Naive thymus-derived CD8-positive, alpha-beta T cell (primary cell): ENCODE data around the gene ST6GAL1. TPM values are rescaled to one million over a fixed set of nuclear protein-coding genes. Genes with fewer than 3 reads are reported as not detected.
"Not testable (repeated sequence)": the region's sequence is repeated elsewhere in the genome, so short reads cannot be mapped to it uniquely, and the experiment has no call there.

Experiments used
- ATAC-seq, 2 donors: fragments of 150-1000 bp; cut with Tn5 transposase in 1 of 2; sonication (Bioruptor Pico), chemical (Tn5 transposase) in 1 of 2; 1 replicate in 1 of 2; 2 replicates in 1 of 2; pipeline ENCODE4 v1.10.0; 2021; ENCODE audit warnings: mild to moderate bottlenecking in 2 of 2, moderate library complexity in 2 of 2
- POLR2A ChIA-PET: fragments of 350-600 bp; sonication (Branson Sonifier 250); formaldehyde crosslinking; loops from one replicate; lab custom pipeline; 2021; ENCODE audit warnings: antibody characterized with exemption; lab: Charles Lee
- DNase-seq, 10 donors: peaks; one replicate each; pipeline versions ENCODE4 v3.0.0 to v3.0.0-alpha.2; 2020 to 2022
- H3K27ac Mint-ChIP-seq, 10 donors: one replicate each; pipeline ENCODE4 v1.8.0; 2020 to 2022; ENCODE audit warnings: mild to moderate bottlenecking in 10 of 10, mixed read lengths in 10 of 10, moderate library complexity in 4 of 10, inconsistent platforms in 1 of 10
- H3K27me3 Mint-ChIP-seq, 5 donors: one replicate each; pipeline ENCODE4 v1.8.0; 2021 to 2022; ENCODE audit warnings: mixed read lengths in 5 of 5
- H3K36me3 Mint-ChIP-seq, 3 donors: one replicate each; pipeline ENCODE4 v1.8.0; 2020 to 2022; ENCODE audit warnings: mixed read lengths in 3 of 3, mild to moderate bottlenecking in 2 of 3, inconsistent platforms in 1 of 3
- H3K4me1 Mint-ChIP-seq, 4 donors: one replicate each; pipeline ENCODE4 v1.8.0; 2021 to 2022; ENCODE audit warnings: mixed read lengths in 4 of 4
- H3K4me3 Mint-ChIP-seq, 10 donors: one replicate each; pipeline ENCODE4 v1.8.0; 2020 to 2022; ENCODE audit warnings: mild to moderate bottlenecking in 10 of 10, mixed read lengths in 10 of 10, moderate library complexity in 6 of 10, inconsistent platforms in 1 of 10
- H3K9me3 Mint-ChIP-seq, 9 donors: one replicate each; pipeline ENCODE4 v1.8.0; 2020 to 2022; ENCODE audit warnings: mixed read lengths in 9 of 9, mild to moderate bottlenecking in 3 of 9, inconsistent platforms in 1 of 9, moderate library complexity in 1 of 9
- polyA plus RNA-seq, 3 donors: library from polyadenylated mRNA; unstranded; fragments of 300-500 nt; fragmentation: Illumina TruSeq; gene quantifications; one replicate each; pipeline ENCODE4 v1.2.3, GENCODE V29; 2021
- total RNA-seq, 8 experiments: library from RNA in 2 of 8; stranded (reverse) in 2 of 8; gene quantifications; one replicate each; pipeline ENCODE4 v1.2.3 and lab custom pipeline; 2021 to 2026

ST6GAL1 gene
- total and polyA plus RNA-seq, 5 experiments from 2014 or later = 139 to 250 (median 223) TPM

DNA sequence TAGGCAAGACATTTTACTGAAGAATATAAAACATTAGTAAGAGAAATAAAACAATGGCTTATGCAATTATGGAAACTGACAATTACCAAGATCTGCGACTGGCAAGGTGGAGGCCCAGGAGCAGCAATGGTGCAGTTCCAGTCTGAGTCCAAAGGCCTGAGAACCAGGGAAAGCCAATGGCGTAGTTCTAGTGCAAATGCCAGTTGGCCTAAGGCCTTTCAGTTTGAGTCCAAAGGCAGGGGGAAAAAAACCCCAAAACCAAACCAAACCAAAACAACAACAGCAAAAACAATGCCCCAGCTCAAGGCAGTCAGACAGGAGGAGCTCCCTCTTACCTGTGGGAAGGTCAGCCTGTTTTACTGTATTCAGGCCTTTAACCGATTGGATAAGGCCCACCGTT is 72.6 kb downstream of the ST6GAL1 start:
- H3K27me3 Mint-ChIP-seq = no peaks in the 10 kb centered on the region
- no peak overlapping the region for H3K4me3 Mint-ChIP-seq
- ATAC-seq (no peak), DNase-seq (no peak)
- H3K27ac Mint-ChIP-seq = peak overlapping the region in 4 of 10 donors; percentile 60 to 91 (median 88)
- H3K4me1 Mint-ChIP-seq = peaks cover 27 to 90% (median 60%) of the 10 kb centered on the region in 4 donors
- H3K9me3 Mint-ChIP-seq = peaks cover 0 to 21% (median 4%) of the 10 kb centered on the region in 9 donors
- H3K36me3 Mint-ChIP-seq = peaks cover 21 to 33% (median 24%) of the 10 kb centered on the region in 3 donors
- POLR2A ChIA-PET = interaction anchor here (0.9 to 1.2 kb wide), 2 partner anchors 9 to 72 kb away, joined by 3 to 5 read pairs; no protein-coding TSS in a partner anchor

DNA sequence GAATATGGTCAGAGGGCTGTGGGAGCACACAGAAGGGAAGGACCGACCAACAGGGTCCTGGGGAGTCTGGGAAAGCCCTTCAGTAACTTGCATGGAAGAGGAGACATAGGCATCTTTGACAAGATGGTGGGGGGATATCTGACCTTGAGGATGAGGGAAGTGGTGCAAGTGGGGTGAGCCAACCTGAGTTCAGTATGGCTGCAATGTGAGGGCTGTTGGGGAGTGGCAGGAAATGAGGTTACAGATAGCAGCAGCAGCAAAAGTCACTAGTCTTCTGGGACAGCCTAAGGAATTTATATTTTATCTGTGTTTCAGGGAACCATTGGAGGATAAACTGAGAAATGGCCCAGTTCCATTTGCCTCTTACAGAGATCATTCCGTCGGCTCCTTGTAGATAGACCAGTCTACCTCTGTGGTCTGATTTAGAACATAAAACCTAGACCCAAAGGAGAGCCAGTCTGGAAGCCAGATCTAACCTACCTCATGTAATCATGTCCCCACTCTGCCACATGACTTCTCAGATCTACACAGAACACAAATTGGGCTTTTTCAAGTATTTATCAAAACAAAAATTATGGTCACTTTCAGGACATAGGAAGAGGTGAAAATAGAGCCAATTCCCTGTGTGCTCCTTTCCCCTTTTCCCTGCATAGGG is 75.6 kb downstream of the ST6GAL1 start:
- Mint-ChIP-seq H3K9me3 (peaks cover 0 to 25% (median 8%) of the 10 kb centered on the region in 9 donors), H3K4me1 (peaks cover 27 to 83% (median 60%) of the 10 kb centered on the region in 4 donors), H3K36me3 (peaks cover 20 to 36% (median 27%) of the 10 kb centered on the region in 3 donors), H3K4me3 (peak overlapping the region in 9 of 10 donors; percentile 30 to 73 (median 52)), H3K27me3 (no peaks in the 10 kb centered on the region), H3K27ac (peak overlapping the region; percentile 47 to 92 (median 87))
- POLR2A ChIA-PET = interaction anchor here (1.1 kb wide), 1 partner anchor 38 kb away, joined by 3 read pairs; no protein-coding TSS in a partner anchor
- DNase-seq = no peak
- peak; percentile 51 to 67 for ATAC-seq

- POLR2A ChIA-PET = interaction anchor here (0.8 to 1.1 kb wide), 3 partner anchors 19 to 37 kb away, joined by 3 to 5 read pairs (median 4); no protein-coding TSS in a partner anchor
- no peaks in the 10 kb centered on the region for H3K27me3 Mint-ChIP-seq
- DNase-seq (peak in 1 of 10 donors; percentile 47), ATAC-seq (peak; percentile 58 to 67)
- peaks cover 30 to 85% (median 62%) of the 10 kb centered on the region in 4 donors for H3K4me1 Mint-ChIP-seq
- H3K36me3 Mint-ChIP-seq = peaks cover 16 to 34% (median 25%) of the 10 kb centered on the region in 3 donors
- H3K4me3 Mint-ChIP-seq = peak overlapping the region in 9 of 10 donors; percentile 0 to 61 (median 31)
- H3K9me3 Mint-ChIP-seq = peaks cover 0 to 25% (median 8%) of the 10 kb centered on the region in 9 donors
- H3K27ac Mint-ChIP-seq = peak overlapping the region; percentile 41 to 89 (median 70)
These were observed 76.7 kb downstream of the ST6GAL1 start for GRCh38 chr3:187006864-187007630.

GRCh38 chr3:187010382-187010781 is 80.1 kb downstream of the ST6GAL1 start:
- H3K27ac Mint-ChIP-seq = peak overlapping the region in 7 of 10 donors; percentile 15 to 99 (median 63)
- POLR2A ChIA-PET = interaction anchor here (4.5 kb wide), 1 partner anchor 16 kb away, joined by 37 read pairs; no protein-coding TSS in a partner anchor
- DNase-seq, H3K4me3 Mint-ChIP-seq, ATAC-seq, H3K27me3 Mint-ChIP-seq: not testable (repeated sequence)
- peaks cover 29 to 88% (median 65%) of the 10 kb centered on the region in 4 donors for H3K4me1 Mint-ChIP-seq
- H3K9me3 Mint-ChIP-seq = peaks cover 0 to 20% (median 8%) of the 10 kb centered on the region in 9 donors
- H3K36me3 Mint-ChIP-seq = peaks cover 17 to 23% (median 18%) of the 10 kb centered on the region in 3 donors

DNA sequence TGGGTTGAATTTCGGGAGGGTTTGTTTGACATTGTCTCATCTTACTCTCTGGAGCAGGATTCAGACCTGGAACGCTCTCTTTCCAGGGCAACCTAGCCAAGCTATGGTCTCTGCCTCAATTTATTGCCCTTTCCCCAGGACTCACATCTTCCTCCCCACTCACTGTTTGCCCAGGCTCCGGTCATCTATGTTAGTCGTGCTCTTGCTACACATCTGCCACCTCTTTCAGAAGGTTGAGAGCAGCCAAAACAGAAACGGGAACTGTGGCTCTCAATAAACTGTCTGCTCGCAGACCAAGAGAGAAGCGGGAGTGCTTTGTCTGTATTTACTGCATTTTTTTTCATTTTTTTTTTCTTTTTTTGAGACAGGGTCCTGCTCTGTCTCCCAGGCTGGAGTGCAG is 81.6 kb downstream of the ST6GAL1 start:
- H3K36me3 Mint-ChIP-seq = peaks cover 14 to 29% (median 22%) of the 10 kb centered on the region in 3 donors
- POLR2A ChIA-PET = interaction anchor here (0.8 to 4.5 kb wide), 4 partner anchors 9 to 64 kb away, joined by 3 to 37 read pairs (median 4); no protein-coding TSS in a partner anchor
- peak overlapping the region in 9 of 10 donors; percentile 13 to 81 (median 59) for H3K4me3 Mint-ChIP-seq

GRCh38 chr3:187012609-187013051 is 82.3 kb downstream of the ST6GAL1 start:
- peak overlapping the region; percentile 57 to 85 (median 80) for H3K4me3 Mint-ChIP-seq
- POLR2A ChIA-PET = interaction anchor here (0.8 to 4.5 kb wide), 5 partner anchors 14 to 127 kb away, joined by 3 to 37 read pairs (median 3); partner anchors contain the start of genes RPL39L and ST6GAL1
- H3K27me3 Mint-ChIP-seq = no peaks in the 10 kb centered on the region
- peaks cover 21 to 88% (median 61%) of the 10 kb centered on the region in 4 donors for H3K4me1 Mint-ChIP-seq
- DNase-seq (peak; percentile 40 to 80 (median 56)), ATAC-seq (peak; percentile 72 to 93)
- H3K9me3 Mint-ChIP-seq = peaks cover 0 to 11% (median 4%) of the 10 kb centered on the region in 9 donors
- peak overlapping the region; percentile 92 to 99 (median 96) for H3K27ac Mint-ChIP-seq
- peaks cover 9 to 26% (median 18%) of the 10 kb centered on the region in 3 donors for H3K36me3 Mint-ChIP-seq

More for the DNA sequence above, 81.6 kb downstream of the ST6GAL1 start:
- DNase-seq (no peak), ATAC-seq (no peak)
- Mint-ChIP-seq H3K4me1 (peaks cover 24 to 88% (median 65%) of the 10 kb centered on the region in 4 donors), H3K9me3 (peaks cover 0 to 17% (median 6%) of the 10 kb centered on the region in 9 donors), H3K27me3 (no peaks in the 10 kb centered on the region), H3K27ac (peak overlapping the region; percentile 92 to 99 (median 96))

GRCh38 chr3:187013159-187013716 is 82.9 kb downstream of the ST6GAL1 start:
- H3K9me3 Mint-ChIP-seq = peaks cover 0 to 5% (median under 1%) of the 10 kb centered on the region in 9 donors
- DNase-seq (no peak), ATAC-seq (no peak)
- peaks cover 2 to 24% (median 15%) of the 10 kb centered on the region in 3 donors for H3K36me3 Mint-ChIP-seq
- H3K27ac Mint-ChIP-seq = peak overlapping the region; percentile 92 to 99 (median 96)
- POLR2A ChIA-PET = interaction anchor here (0.5 to 4.5 kb wide), 6 partner anchors 13 to 138 kb away, joined by 3 to 37 read pairs (median 4); partner anchors contain the start of genes RPL39L and ST6GAL1
- H3K4me3 Mint-ChIP-seq = peak overlapping the region; percentile 57 to 85 (median 80)
- no peaks in the 10 kb centered on the region for H3K27me3 Mint-ChIP-seq
- H3K4me1 Mint-ChIP-seq = peaks cover 20 to 88% (median 60%) of the 10 kb centered on the region in 4 donors

GRCh38 chr3:187014417-187014864 is 84.1 kb downstream of the ST6GAL1 start:
- peak overlapping the region in 3 of 10 donors; percentile 14 to 36 (median 36) for H3K4me3 Mint-ChIP-seq
- no peaks in the 10 kb centered on the region for H3K9me3 Mint-ChIP-seq
- H3K27ac Mint-ChIP-seq = peak overlapping the region in 9 of 10 donors; percentile 47 to 81 (median 76)
- no peak for DNase-seq
- H3K27me3 Mint-ChIP-seq = no peaks in the 10 kb centered on the region
- H3K36me3 Mint-ChIP-seq = peaks cover 0 to 24% (median 9%) of the 10 kb centered on the region in 3 donors
- POLR2A ChIA-PET = interaction anchor here (0.5 to 4.5 kb wide), 5 partner anchors 12 to 125 kb away, joined by 3 to 37 read pairs (median 4); partner anchors contain the start of gene RPL39L
- peaks cover 22 to 94% (median 69%) of the 10 kb centered on the region in 4 donors for H3K4me1 Mint-ChIP-seq
- ATAC-seq = no peak

DNA sequence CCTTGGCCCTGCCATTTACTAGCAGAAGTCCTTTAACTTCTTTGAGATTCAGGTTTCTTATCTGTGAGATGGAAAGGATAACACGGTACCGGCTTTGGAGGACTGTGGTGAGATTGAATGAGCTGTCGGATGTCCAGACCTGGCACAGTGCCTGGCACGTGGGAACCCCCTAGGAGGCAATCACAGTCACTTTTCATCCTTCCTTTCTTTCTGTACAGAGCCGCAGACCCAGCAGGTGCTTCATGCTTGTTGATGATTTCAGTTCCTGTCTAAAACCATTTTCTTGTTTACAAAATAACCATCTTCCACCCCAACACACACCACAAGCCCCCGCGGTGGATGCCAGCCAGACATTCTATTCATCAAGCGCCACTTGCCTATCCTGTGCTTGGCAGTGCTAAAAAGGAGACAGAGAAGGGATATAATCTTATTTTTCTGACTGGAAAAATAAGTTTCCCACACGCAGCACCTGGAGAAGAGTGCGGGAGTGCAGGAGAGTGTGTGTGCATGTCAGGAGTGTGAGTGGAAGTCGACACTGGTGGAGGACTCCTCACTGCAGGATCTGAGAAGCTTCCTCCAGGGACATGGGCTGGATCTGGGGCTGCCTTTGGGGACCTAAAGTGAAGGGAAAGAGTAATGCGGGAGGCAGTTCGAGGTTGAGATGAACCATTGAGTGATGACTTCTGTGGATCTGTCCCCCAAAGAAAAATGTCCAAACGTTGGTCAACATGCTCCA is 85.7 kb downstream of the ST6GAL1 start:
- no peaks in the 10 kb centered on the region for H3K27me3 Mint-ChIP-seq
- peak in 2 of 10 donors; percentile 38 to 65 for DNase-seq
- ATAC-seq = peak in 1 of 2 donors; percentile 39
- H3K4me3 Mint-ChIP-seq = peak overlapping the region in 5 of 10 donors; percentile 14 to 49 (median 25)
- POLR2A ChIA-PET = interaction anchor here (0.5 to 1.6 kb wide), 4 partner anchors 10 to 51 kb away, joined by 3 to 14 read pairs (median 4); no protein-coding TSS in a partner anchor
- H3K36me3 Mint-ChIP-seq = peaks cover 0 to 24% (median 9%) of the 10 kb centered on the region in 3 donors
- no peaks in the 10 kb centered on the region for H3K9me3 Mint-ChIP-seq
- peak overlapping the region; percentile 34 to 86 (median 80) for H3K27ac Mint-ChIP-seq
- H3K4me1 Mint-ChIP-seq = peaks cover 28 to 99% (median 82%) of the 10 kb centered on the region in 4 donors

DNA sequence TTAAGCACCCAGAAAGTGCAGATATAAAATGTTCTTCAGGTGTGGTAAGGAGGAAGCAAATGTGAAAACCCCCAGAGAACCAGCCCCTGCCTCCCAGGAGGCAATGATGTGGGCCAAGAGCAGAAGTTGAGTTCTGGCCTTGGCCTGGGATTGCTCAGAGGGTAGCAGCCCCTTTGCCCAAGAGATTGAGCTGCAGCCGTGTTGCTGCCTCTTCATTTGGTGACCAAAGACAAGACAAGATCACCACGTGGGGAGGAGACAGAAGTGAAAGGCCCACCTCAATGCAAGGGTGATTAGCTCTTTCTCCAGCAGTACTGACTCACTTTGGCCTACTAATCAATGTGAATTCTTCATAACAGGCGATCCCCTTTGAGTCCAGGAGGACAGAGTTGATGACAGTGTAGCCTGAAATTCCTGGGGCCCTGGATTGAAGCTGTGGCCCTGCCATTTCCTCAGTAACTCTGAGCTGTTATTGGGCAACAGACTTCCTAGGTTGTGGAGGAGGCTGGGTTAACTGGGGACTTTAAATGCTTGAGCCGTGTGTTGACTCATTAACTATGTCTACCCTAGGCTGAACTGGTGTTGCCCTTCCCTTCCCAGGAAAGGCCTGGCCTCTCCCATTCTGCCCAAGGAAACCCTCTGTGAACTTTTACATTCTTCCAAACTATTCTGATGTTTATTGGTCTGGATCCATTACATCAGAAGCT is 86.5 kb downstream of the ST6GAL1 start:
- H3K36me3 Mint-ChIP-seq = peaks cover 0 to 24% (median 9%) of the 10 kb centered on the region in 3 donors
- peaks cover 28 to 99% (median 83%) of the 10 kb centered on the region in 4 donors for H3K4me1 Mint-ChIP-seq
- H3K27me3 Mint-ChIP-seq = no peaks in the 10 kb centered on the region
- ATAC-seq (peak in 1 of 2 donors; percentile 16), DNase-seq (no peak)
- peak overlapping the region in 9 of 10 donors; percentile 34 to 86 (median 80) for H3K27ac Mint-ChIP-seq
- peak overlapping the region in 4 of 10 donors; percentile 14 to 31 (median 22) for H3K4me3 Mint-ChIP-seq
- H3K9me3 Mint-ChIP-seq = no peaks in the 10 kb centered on the region
- POLR2A ChIA-PET = interaction anchor here (0.5 to 1.6 kb wide), 2 partner anchors 10 to 50 kb away, joined by 5 to 14 read pairs; no protein-coding TSS in a partner anchor
